Measurements from ENCODE around the gene COL8A2.

GRCh38 chr1:36115931-36116330 lies 9.1 kb downstream of the COL8A2 start:
- TF ChIP-seq CTCF (IDR thresholded peaks at IDR 0.05) (no peak), POLR2A (IDR thresholded peaks at IDR 0.05) (no peak), EP300 (IDR thresholded peaks at IDR 0.05) (no peak), POLR2AphosphoS5 (IDR thresholded peaks at IDR 0.05) (no peak)

All from sigmoid colon (tissue), 4 donors.